HAP-1 (cell line): ENCODE results near the gene GPR37.

Source experiments
- DNase-seq, 2 experiments: peaks; one replicate each; pipeline ENCODE4 v3.0.0-alpha.2; 2016 to 2020; ENCODE audit warnings: low spot score in 2 of 2
- H3K27me3 ChIP-seq: fragments of 250-450 bp; sonication (Bioruptor Pico); 2 replicates; pipeline ENCODE4 v1.5.1; 2020; ENCODE audit warnings: low read depth, mild to moderate bottlenecking, moderate library complexity
- H3K36me3 ChIP-seq: fragments of 250-450 bp; sonication (Bioruptor Pico); replicated peaks from 2 replicates; pipeline ENCODE4 v1.5.1; 2020; ENCODE audit warnings: mild to moderate bottlenecking
- H3K4me1 ChIP-seq: fragments of 250-450 bp; sonication (Bioruptor Pico); 2 replicates; pipeline ENCODE4 v1.5.1; 2020; ENCODE audit warnings: mild to moderate bottlenecking
- H3K4me3 ChIP-seq: fragments of 250-450 bp; sonication (Bioruptor Pico); 2 replicates; pipeline ENCODE4 v1.5.1; 2020; ENCODE audit warnings: mild to moderate bottlenecking, moderate library complexity
- H3K9me3 ChIP-seq: fragments of 250-450 bp; sonication (Bioruptor Pico); 2 replicates; pipeline ENCODE4 v1.5.1; 2020; ENCODE audit warnings: mild to moderate bottlenecking, moderate library complexity
- in situ Hi-C: fragments of 300-500 bp; cut with MboI; formaldehyde crosslinking; loops from 3 replicates; pipeline ENCODE4 v1.14.3; 2020; ENCODE audit warnings: low sequenced_read_pairs, inconsistent platforms, mixed read lengths

Gene GPR37, protein sequence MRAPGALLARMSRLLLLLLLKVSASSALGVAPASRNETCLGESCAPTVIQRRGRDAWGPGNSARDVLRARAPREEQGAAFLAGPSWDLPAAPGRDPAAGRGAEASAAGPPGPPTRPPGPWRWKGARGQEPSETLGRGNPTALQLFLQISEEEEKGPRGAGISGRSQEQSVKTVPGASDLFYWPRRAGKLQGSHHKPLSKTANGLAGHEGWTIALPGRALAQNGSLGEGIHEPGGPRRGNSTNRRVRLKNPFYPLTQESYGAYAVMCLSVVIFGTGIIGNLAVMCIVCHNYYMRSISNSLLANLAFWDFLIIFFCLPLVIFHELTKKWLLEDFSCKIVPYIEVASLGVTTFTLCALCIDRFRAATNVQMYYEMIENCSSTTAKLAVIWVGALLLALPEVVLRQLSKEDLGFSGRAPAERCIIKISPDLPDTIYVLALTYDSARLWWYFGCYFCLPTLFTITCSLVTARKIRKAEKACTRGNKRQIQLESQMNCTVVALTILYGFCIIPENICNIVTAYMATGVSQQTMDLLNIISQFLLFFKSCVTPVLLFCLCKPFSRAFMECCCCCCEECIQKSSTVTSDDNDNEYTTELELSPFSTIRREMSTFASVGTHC

GRCh38 chr7:124765401-124766352, at the start of gene GPR37:
GPR37 (minus strand) TSS chr7:124765792; CDS start chr7:124764976, 816 bp downstream.
- in situ Hi-C loops: no loop called here
- peak; percentile 62 to 76 for DNase-seq
- peak within 1 kb of the TSS; percentile 41 for H3K4me3 ChIP-seq

GRCh38 chr7:124813994-124814798, 48.6 kb upstream of the GPR37 start:
- Histone ChIP-seq H3K4me3 (no peak overlapping the region), H3K9me3 (no peaks in the 10 kb centered on the region), H3K36me3 (no peaks in the 10 kb centered on the region), H3K27me3 (no peaks in the 10 kb centered on the region), H3K4me1 (peaks cover 18% of the 10 kb centered on the region)
- in situ Hi-C loops: no loop called here
- no peak for DNase-seq

More at GRCh38 chr7:124765401-124766352, at the start of gene GPR37:
- H3K9me3 ChIP-seq: no peaks in the 10 kb centered on the region
- H3K36me3 ChIP-seq: no peaks in the 10 kb centered on the region
- H3K27me3 ChIP-seq: no peaks in the 10 kb centered on the region
- peaks cover 10% of the 10 kb centered on the region for H3K4me1 ChIP-seq

DNA sequence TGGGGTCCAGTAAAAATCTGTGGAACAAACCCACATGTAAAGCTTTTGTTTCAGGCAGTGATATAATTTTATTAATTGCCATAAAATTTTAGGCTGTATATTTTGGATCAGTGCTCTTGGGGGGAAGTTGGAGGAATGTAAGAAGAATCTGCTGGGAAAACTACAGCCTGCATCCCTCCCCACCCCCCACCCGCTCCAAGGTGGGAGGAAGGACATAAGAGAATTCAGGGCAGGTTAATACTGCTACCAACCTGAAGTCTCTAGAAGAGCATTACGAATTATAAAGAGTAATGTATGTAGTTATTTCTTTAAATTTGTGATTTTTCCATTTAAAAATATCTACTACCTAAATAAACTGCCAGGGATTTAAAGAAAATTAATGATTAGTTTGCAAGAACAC, 47.2 kb upstream of the GPR37 start:
- Histone ChIP-seq H3K36me3 (no peaks in the 10 kb centered on the region), H3K9me3 (no peaks in the 10 kb centered on the region), H3K27me3 (no peaks in the 10 kb centered on the region), H3K4me3 (no peak overlapping the region), H3K4me1 (peaks cover 29% of the 10 kb centered on the region)
- DNase-seq: no peak
- in situ Hi-C loops: no loop called here

- no peak for DNase-seq
- H3K27me3 ChIP-seq: no peaks in the 10 kb centered on the region
- H3K4me3 ChIP-seq: no peak overlapping the region
- peaks cover 30% of the 10 kb centered on the region for H3K4me1 ChIP-seq
- in situ Hi-C loops: no loop called here
- no peaks in the 10 kb centered on the region for H3K9me3 ChIP-seq
- no peaks in the 10 kb centered on the region for H3K36me3 ChIP-seq
Measured at GRCh38 chr7:124811341-124811740, 45.7 kb upstream of the GPR37 start.

DNA sequence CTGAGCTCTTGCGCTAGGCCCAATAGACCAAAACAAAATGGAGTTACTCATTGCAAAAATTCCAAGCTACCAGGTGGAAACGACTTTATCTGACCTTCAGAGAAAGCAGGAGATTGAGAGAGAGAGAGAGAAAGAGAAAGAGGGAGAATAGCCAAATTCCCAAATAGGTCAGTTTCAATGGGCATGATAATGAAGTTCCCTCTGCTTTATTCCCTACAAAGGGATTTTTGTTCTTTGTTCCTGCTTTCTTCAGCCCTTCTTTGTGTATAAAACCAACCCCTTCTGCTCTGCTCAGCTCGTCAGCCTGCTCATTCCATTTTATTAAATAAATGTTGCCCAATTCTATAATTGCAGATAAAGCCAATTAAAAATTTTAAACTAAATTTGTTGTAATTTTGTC, 45.0 kb upstream of the GPR37 start:
- H3K36me3 ChIP-seq: no peaks in the 10 kb centered on the region
- no peaks in the 10 kb centered on the region for H3K9me3 ChIP-seq
- in situ Hi-C loops: no loop called here
- H3K27me3 ChIP-seq: no peaks in the 10 kb centered on the region
- H3K4me1 ChIP-seq: peaks cover 30% of the 10 kb centered on the region
- H3K4me3 ChIP-seq: no peak overlapping the region
- DNase-seq: peak in 1 of 2 experiments; percentile 77

- Histone ChIP-seq H3K4me1 (peaks cover 30% of the 10 kb centered on the region), H3K4me3 (no peak overlapping the region), H3K27me3 (no peaks in the 10 kb centered on the region), H3K36me3 (no peaks in the 10 kb centered on the region), H3K9me3 (no peaks in the 10 kb centered on the region)
- peak in 1 of 2 experiments; percentile 64 for DNase-seq
- in situ Hi-C loops: no loop called here
Measured at GRCh38 chr7:124808206-124808605, 42.6 kb upstream of the GPR37 start.

GRCh38 chr7:124801330-124801895, 35.8 kb upstream of the GPR37 start:
- Histone ChIP-seq H3K36me3 (no peaks in the 10 kb centered on the region), H3K4me3 (no peak overlapping the region), H3K9me3 (no peaks in the 10 kb centered on the region), H3K4me1 (peaks cover 9% of the 10 kb centered on the region), H3K27me3 (no peaks in the 10 kb centered on the region)
- in situ Hi-C loops: no loop called here
- DNase-seq: no peak

GRCh38 chr7:124800386-124800785, 34.8 kb upstream of the GPR37 start:
- no peaks in the 10 kb centered on the region for H3K27me3 ChIP-seq
- in situ Hi-C loops: no loop called here
- no peaks in the 10 kb centered on the region for H3K9me3 ChIP-seq
- H3K4me1 ChIP-seq: peaks cover 10% of the 10 kb centered on the region
- no peak for DNase-seq
- no peaks in the 10 kb centered on the region for H3K36me3 ChIP-seq
- H3K4me3 ChIP-seq: no peak overlapping the region

DNA sequence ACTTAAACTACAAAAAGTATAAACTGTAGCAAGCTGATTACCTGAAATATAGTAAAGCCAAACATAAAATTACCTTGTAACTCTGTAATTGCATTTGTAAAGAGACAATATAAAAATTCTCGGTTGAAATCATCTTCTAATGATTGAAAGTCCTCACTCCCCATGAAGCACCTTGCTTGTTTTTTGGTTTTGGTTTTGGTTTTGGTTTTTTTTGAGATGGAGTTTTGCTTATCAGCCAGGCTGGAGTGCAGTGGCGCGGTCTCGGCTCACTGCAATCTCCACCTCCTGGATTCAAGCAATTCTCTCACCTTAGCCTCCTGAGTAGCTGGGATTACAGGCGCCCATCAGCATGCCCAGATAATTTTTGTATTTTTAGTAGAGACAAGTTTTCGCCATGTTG, 33.9 kb upstream of the GPR37 start:
- Histone ChIP-seq H3K36me3 (no peaks in the 10 kb centered on the region), H3K4me3 (no peak overlapping the region)
- in situ Hi-C loops: no loop called here

DNA sequence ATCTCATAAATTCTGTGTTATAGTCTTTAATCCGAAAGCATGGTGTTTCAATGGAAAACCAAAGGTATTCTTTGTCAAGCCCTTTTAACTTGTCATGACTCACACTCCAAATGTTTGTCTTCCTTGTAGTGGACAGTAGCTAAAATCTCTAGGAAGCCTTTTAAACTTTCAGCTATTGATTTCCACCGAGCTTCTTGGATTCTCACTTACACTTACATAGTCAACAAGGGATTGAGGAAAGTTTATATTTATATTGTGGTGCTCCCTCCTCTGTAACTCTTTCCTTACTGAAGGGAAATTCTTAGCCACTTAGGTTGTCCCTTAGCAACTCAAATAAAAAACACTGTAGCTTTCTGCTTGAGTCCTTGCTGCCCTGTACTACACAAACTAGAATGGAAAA, 31.2 kb upstream of the GPR37 start:
- peak in 1 of 2 experiments; percentile 87 for DNase-seq
- Histone ChIP-seq H3K9me3 (no peaks in the 10 kb centered on the region), H3K4me3 (no peak overlapping the region), H3K36me3 (no peaks in the 10 kb centered on the region), H3K27me3 (no peaks in the 10 kb centered on the region), H3K4me1 (peaks cover 10% of the 10 kb centered on the region)
- in situ Hi-C loops: no loop called here

More for the DNA sequence above, 33.9 kb upstream of the GPR37 start:
- Histone ChIP-seq H3K4me1 (peaks cover 10% of the 10 kb centered on the region), H3K9me3 (no peaks in the 10 kb centered on the region), H3K27me3 (no peaks in the 10 kb centered on the region)
- no peak for DNase-seq

GRCh38 chr7:124792696-124793095, 27.1 kb upstream of the GPR37 start:
- DNase-seq: no peak
- Histone ChIP-seq H3K4me1 (peaks cover 10% of the 10 kb centered on the region), H3K27me3 (no peaks in the 10 kb centered on the region), H3K9me3 (no peaks in the 10 kb centered on the region), H3K36me3 (no peaks in the 10 kb centered on the region), H3K4me3 (no peak overlapping the region)
- in situ Hi-C loops: no loop called here

DNA sequence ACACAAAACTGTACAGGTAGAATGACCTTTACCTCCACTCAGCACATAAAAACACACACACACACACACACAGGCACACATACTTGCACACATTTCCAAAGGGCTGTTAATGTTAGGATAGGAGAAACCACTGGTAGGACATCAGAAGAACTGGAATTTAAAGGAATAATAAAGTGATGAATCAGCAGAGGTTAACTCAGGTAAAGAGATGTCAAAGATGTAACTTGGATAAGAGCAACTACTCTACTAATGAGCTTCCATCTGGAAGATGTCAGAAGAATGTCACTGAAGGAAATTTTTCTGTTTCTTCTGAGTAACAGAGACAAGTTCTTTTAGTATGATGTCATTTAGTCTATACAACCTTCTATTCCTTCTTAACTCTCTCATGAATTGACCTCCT, 26.4 kb upstream of the GPR37 start:
- H3K9me3 ChIP-seq: no peaks in the 10 kb centered on the region
- peaks cover 7% of the 10 kb centered on the region for H3K4me1 ChIP-seq
- H3K36me3 ChIP-seq: no peaks in the 10 kb centered on the region
- H3K4me3 ChIP-seq: no peak overlapping the region
- H3K27me3 ChIP-seq: no peaks in the 10 kb centered on the region
- DNase-seq: no peak
- in situ Hi-C loops: no loop called here

DNA sequence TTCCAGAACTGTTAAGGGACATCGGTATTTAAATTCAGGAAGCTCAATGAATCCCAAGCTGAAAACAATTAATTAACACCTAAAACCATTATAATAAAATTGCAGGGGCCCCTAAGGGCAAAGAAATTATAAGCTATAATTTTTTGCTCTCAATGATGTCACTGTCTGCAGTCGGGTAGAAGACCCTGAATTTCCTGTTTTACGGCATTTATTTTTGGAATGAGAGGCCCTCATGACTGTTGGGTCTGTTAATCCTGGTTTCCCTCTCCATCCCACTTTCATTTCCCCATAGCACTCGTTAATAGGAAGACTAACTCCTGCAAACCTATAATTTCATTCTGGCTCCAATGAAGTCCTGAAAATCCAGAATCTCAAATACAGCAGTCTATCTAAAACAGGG, 25.8 kb upstream of the GPR37 start:
- H3K36me3 ChIP-seq: no peaks in the 10 kb centered on the region
- in situ Hi-C loops: no loop called here
- DNase-seq: no peak
- no peaks in the 10 kb centered on the region for H3K9me3 ChIP-seq
- peaks cover 1% of the 10 kb centered on the region for H3K4me1 ChIP-seq
- no peak overlapping the region for H3K4me3 ChIP-seq
- H3K27me3 ChIP-seq: no peaks in the 10 kb centered on the region
